IMR-90 (cell line): ENCODE data around the gene SPAG9. TPM values are rescaled to one million over a fixed set of nuclear protein-coding genes. Genes with fewer than 3 reads are reported as not detected.
A peak's percentile ranks its signal among the peaks of the same experiment; 100 is the strongest.

Experiments
- ATAC-seq: fragments of 200-7000 bp; cut with Tn5 transposase; 2 replicates; pipeline ENCODE4 v1.9.1; 2020; ENCODE audit warnings: low read depth, mild to moderate bottlenecking, moderate library complexity
- BruUV-seq: library from RNA; stranded (reverse); fragments of 400-500 nt; replicated peaks from 2 replicates; lab custom pipeline; 2021; lab: Mats Ljungman, UMichigan
- CTCF ChIA-PET: fragments of 300-600 bp; formaldehyde crosslinking; extraction: SDS; loops from one replicate; lab custom pipeline; 2021; ENCODE audit warnings: antibody characterized with exemption; lab: Yijun Ruan, JAX
- POLR2A ChIA-PET: fragments of 300-600 bp; sonication (Branson Sonifier 250); formaldehyde crosslinking; loops from one replicate; lab custom pipeline; 2022; ENCODE audit warnings: antibody characterized with exemption; ENCODE audit not compliant: unreplicated experiment; lab: Charles Lee
- DNase-seq: peaks from one replicate; pipeline ENCODE4 v3.0.0; 2013
- H2AFZ ChIP-seq: replicated peaks from 2 replicates; pipeline ENCODE3; 2013; ENCODE audit warnings: low read length, mild to moderate bottlenecking; ENCODE audit not compliant: poor library complexity
- H2AK5ac ChIP-seq: 2 replicates; pipeline ENCODE4 v1.6.1; 2013; ENCODE audit warnings: low read depth, low read length, inconsistent platforms
- H2AK9ac ChIP-seq: replicated peaks from 2 replicates; pipeline ENCODE3; 2013; ENCODE audit warnings: mild to moderate bottlenecking, low read depth, low read length, moderate library complexity; ENCODE audit not compliant: poor library complexity
- H2BK120ac ChIP-seq: 2 replicates; pipeline ENCODE4 v1.6.1; 2013; ENCODE audit warnings: low read depth, low read length, inconsistent platforms
- H2BK15ac ChIP-seq: 3 replicates; pipeline ENCODE4 v1.6.1; 2013; ENCODE audit warnings: low read depth, low read length, inconsistent platforms
- H2BK20ac ChIP-seq: 2 replicates; pipeline ENCODE4 v1.6.1; 2013; ENCODE audit warnings: low read depth, mild to moderate bottlenecking, inconsistent platforms, low read length, moderate library complexity
- H2BK5ac ChIP-seq: 2 replicates; pipeline ENCODE4 v1.6.1; 2013; ENCODE audit warnings: mild to moderate bottlenecking, low read depth, low read length, inconsistent platforms; ENCODE audit not compliant: poor library complexity, severe bottlenecking
- H3K14ac ChIP-seq: replicated peaks from 2 replicates; pipeline ENCODE4 v1.6.1; 2013; ENCODE audit warnings: low read depth, low read length, inconsistent platforms
- H3K18ac ChIP-seq: 2 replicates; pipeline ENCODE4 v1.6.1; 2013; ENCODE audit warnings: low read depth, low read length, control low read depth
- H3K23ac ChIP-seq: 2 replicates; pipeline ENCODE4 v1.6.1; 2013; ENCODE audit warnings: low read depth, low read length, inconsistent platforms
- H3K27ac ChIP-seq: 2 replicates; pipeline ENCODE4 v1.5.1; 2013; ENCODE audit warnings: mild to moderate bottlenecking, control low read depth, low read length; ENCODE audit not compliant: insufficient read depth
- H3K27me3 ChIP-seq: 2 replicates; pipeline ENCODE4 v1.6.1; 2013; ENCODE audit warnings: low read length; ENCODE audit not compliant: control insufficient read depth, insufficient read depth
- H3K36me3 ChIP-seq: 2 replicates; pipeline ENCODE4 v1.6.1; 2013; ENCODE audit warnings: low read length, mixed read lengths; ENCODE audit not compliant: control insufficient read depth, insufficient read depth
- H3K4ac ChIP-seq: 2 replicates; pipeline ENCODE4 v1.6.1; 2013; ENCODE audit warnings: low read depth, low read length, inconsistent platforms
- H3K4me1 ChIP-seq: 2 replicates; pipeline ENCODE4 v1.6.1; 2013; ENCODE audit warnings: low read length, mixed read lengths; ENCODE audit not compliant: control insufficient read depth, insufficient read depth
- H3K4me2 ChIP-seq: 2 replicates; pipeline ENCODE4 v1.6.1; 2013; ENCODE audit warnings: low read depth, mild to moderate bottlenecking, control low read depth, low read length, moderate library complexity
- H3K4me3 ChIP-seq: 2 replicates; pipeline ENCODE4 v1.5.1; 2013; ENCODE audit warnings: low read depth, mild to moderate bottlenecking, control low read depth, low read length, moderate library complexity; ENCODE audit not compliant: insufficient read depth
- H3K56ac ChIP-seq: 2 replicates; pipeline ENCODE4 v1.6.1; 2013; ENCODE audit warnings: low read length, inconsistent platforms; ENCODE audit not compliant: insufficient read depth; ENCODE audit errors: extremely low read depth
- H3K79me1 ChIP-seq, 2 experiments: 2 replicates each; pipeline ENCODE4 v1.6.1; 2013; ENCODE audit warnings: low read length in 2 of 2, inconsistent platforms in 1 of 2, low read depth in 1 of 2
- H3K9ac ChIP-seq: 2 replicates; pipeline ENCODE4 v1.6.1; 2013; ENCODE audit warnings: low read depth, low read length, control low read depth
- H3K9me1 ChIP-seq: 2 replicates; pipeline ENCODE4 v1.6.1; 2013; ENCODE audit warnings: low read length, inconsistent platforms; ENCODE audit not compliant: insufficient read depth
- H3K9me3 ChIP-seq: 2 replicates; pipeline ENCODE4 v1.6.1; 2013; ENCODE audit warnings: low read length; ENCODE audit not compliant: control insufficient read depth, insufficient read depth
- H4K20me1 ChIP-seq: 2 replicates; pipeline ENCODE4 v1.6.1; 2013; ENCODE audit warnings: low read length, inconsistent platforms; ENCODE audit not compliant: insufficient read depth
- H4K5ac ChIP-seq: 2 replicates; pipeline ENCODE4 v1.6.1; 2013; ENCODE audit warnings: mild to moderate bottlenecking, low read depth, low read length, control low read depth
- H4K8ac ChIP-seq, 2 experiments: 2 replicates each; pipeline ENCODE4 v1.6.1; 2013; ENCODE audit warnings: low read depth in 2 of 2, low read length in 2 of 2, control low read depth in 1 of 2, inconsistent platforms in 1 of 2
- H4K91ac ChIP-seq: 2 replicates; pipeline ENCODE4 v1.6.1; 2013; ENCODE audit warnings: low read depth, low read length, inconsistent platforms; ENCODE audit not compliant: insufficient read depth
- BHLHE40 ChIP-seq: fragments of 150-350 bp; IDR thresholded peaks from 2 replicates; pipeline ENCODE4 v1.6.1; 2016; ENCODE audit warnings: mild to moderate bottlenecking, low read depth, low read length
- CEBPB ChIP-seq: IDR thresholded peaks from 2 replicates; pipeline ENCODE4 v1.6.1; 2012; ENCODE audit warnings: low read depth, low read length, improper control_type of control experiment
- CHD1 ChIP-seq: IDR thresholded peaks from 2 replicates; pipeline ENCODE4 v1.6.1; 2012; ENCODE audit warnings: low read depth, low read length, improper control_type of control experiment
- FOS ChIP-seq: fragments of 150-350 bp; IDR thresholded peaks from 2 replicates; pipeline ENCODE4 v1.6.1; 2016; ENCODE audit warnings: low read depth, low read length
- MAFK ChIP-seq: IDR thresholded peaks from 2 replicates; pipeline ENCODE4 v1.6.1; 2012; ENCODE audit warnings: low read depth, low read length, improper control_type of control experiment
- MAZ ChIP-seq: IDR thresholded peaks from 2 replicates; pipeline ENCODE4 v1.6.1; 2012; ENCODE audit warnings: low read depth, mild to moderate bottlenecking, low read length, improper control_type of control experiment, moderate library complexity, borderline replicate concordance
- MXI1 ChIP-seq: IDR thresholded peaks from 2 replicates; pipeline ENCODE4 v1.6.1; 2012; ENCODE audit warnings: low read depth, mild to moderate bottlenecking, low read length, moderate library complexity, borderline replicate concordance
- RCOR1 ChIP-seq: IDR thresholded peaks from 2 replicates; pipeline ENCODE4 v1.6.1; 2012; ENCODE audit warnings: mild to moderate bottlenecking, low read length, improper control_type of control experiment; ENCODE audit not compliant: insufficient replicate concordance
- RFX5 ChIP-seq: IDR thresholded peaks from 2 replicates; pipeline ENCODE4 v1.8.0; 2012; ENCODE audit warnings: low read depth, mild to moderate bottlenecking, low read length, moderate library complexity
- SMC3 ChIP-seq: fragments of 150-350 bp; IDR thresholded peaks from 2 replicates; pipeline ENCODE4 v1.6.1; 2016; ENCODE audit warnings: low read depth, mild to moderate bottlenecking, antibody characterized with exemption, low read length, moderate library complexity
- WGBS, 2 experiments: methylation state at CpG; one replicate each; pipeline versions ENCODE4 v1.1.5 to v1.1.7; 2013; ENCODE audit warnings: missing lambda C conversion rate in 2 of 2; ENCODE audit not compliant: insufficient read length in 1 of 2; ENCODE audit errors: extremely low coverage in 2 of 2; 5-methylcytosine and 5-hydroxymethylcytosine counted together
- dilution Hi-C: fragments of 300-500 bp; cut with HindIII; formaldehyde crosslinking; loops from one replicate; pipeline ENCODE4 v1.14.3; 2018; ENCODE audit warnings: low sequenced_read_pairs; ENCODE audit not compliant: unreplicated experiment
- in situ Hi-C: fragments of 300-500 bp; cut with MboI; formaldehyde crosslinking; loops from 3 replicates; pipeline ENCODE4 v1.14.3; 2019; ENCODE audit warnings: low sequenced_read_pairs, inconsistent platforms, mixed read lengths
- intact Hi-C: fragments of 100-400 bp; cut with micrococcal nuclease; formaldehyde crosslinking; loops from 2 replicates; pipeline ENCODE4 v1.10.0; 2022
- polyA plus RNA-seq, 3 experiments: library from polyadenylated mRNA; depleted of rRNA; stranded (reverse); fragments of >200 nt; gene quantifications; 2 replicates each; pipeline ENCODE4 v1.2.3, GENCODE V29; 2012; ENCODE audit warnings: low replicate concordance in 1 of 3
- total RNA-seq: library from RNA; depleted of rRNA; stranded (reverse); fragments of >200 nt; gene quantifications from 2 replicates; pipeline ENCODE4 v1.2.3, GENCODE V29; 2012
- TF ChIP-seq, protein P1 (sequence below): fragments of 150-350 bp; IDR thresholded peaks from 2 replicates; pipeline ENCODE4 v1.6.1; 2017; ENCODE audit warnings: mild to moderate bottlenecking, antibody characterized with exemption, low read length, low read depth

SPAG9 gene
- total and polyA plus RNA-seq, 2 of the 4 experiments (the other 2 are of a cell fraction), result 26.7 to 75.5 TPM

DNA sequence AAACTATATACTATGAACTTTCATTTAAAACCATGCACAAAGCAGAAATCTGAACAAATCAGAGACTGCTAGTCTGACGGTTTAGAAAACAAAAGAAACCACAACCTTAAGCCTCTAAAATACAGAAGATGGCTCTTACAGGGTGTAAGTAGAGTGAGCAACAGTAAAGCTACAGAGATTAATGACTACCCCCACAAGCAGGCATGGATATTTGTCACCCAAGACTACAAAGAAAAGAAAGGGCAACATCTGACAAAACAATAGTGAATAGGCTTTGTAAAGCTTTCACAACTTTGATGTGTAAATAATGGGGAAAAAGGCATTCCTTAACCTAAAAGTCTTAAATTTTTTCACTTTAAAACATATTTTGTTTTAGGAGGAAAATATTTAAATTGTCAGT, 75.0 kb downstream of the SPAG9 start:
- CTCF ChIA-PET, result interaction anchor here (0.6 to 1.5 kb wide), 4 partner anchors 10 to 71 kb away, joined by 3 to 8 read pairs (median 3); no protein-coding TSS in a partner anchor
- Histone ChIP-seq H3K14ac (no peak overlapping the region), H4K91ac (no peak overlapping the region), H2AK9ac (no peak overlapping the region), H3K79me1 (peaks cover 13 to 42% of the 10 kb centered on the region in 2 experiments), H3K4me1 (peaks cover 4% of the 10 kb centered on the region; the same call in 1 of the 2 replicates), H4K8ac (no peak overlapping the region), H3K9me1 (peaks cover 7% of the 10 kb centered on the region), H2BK5ac (no peak overlapping the region), H2BK15ac (no peak overlapping the region), H3K9ac (no peak overlapping the region), H3K36me3 (no peaks in the 10 kb centered on the region), H3K56ac (no peak overlapping the region), H3K27ac (no peak overlapping the region), H2AFZ (no peak overlapping the region), H2BK120ac (no peak overlapping the region), H3K18ac (no peak overlapping the region), H4K20me1 (no peaks in the 10 kb centered on the region), H3K9me3 (no peaks in the 10 kb centered on the region), H2AK5ac (no peak overlapping the region), H3K27me3 (no peaks in the 10 kb centered on the region), H3K4me2 (no peak overlapping the region), H3K4me3 (no peak overlapping the region), H4K5ac (no peak overlapping the region), H3K4ac (no peak overlapping the region), H2BK20ac (no peak overlapping the region), H3K23ac (peak overlapping the region; percentile 17; the same call in 1 of the 2 replicates)
- dilution Hi-C loops, result no loop called here
- POLR2A ChIA-PET, result no interaction called here
- BruUV-seq, result no TSS peak
- in situ Hi-C loops, result no loop called here
- intact Hi-C loops, result no loop called here
- DNase-seq (no peak), ATAC-seq (no peak)
- TF ChIP-seq SMC3 (no peak), CEBPB (no peak), MAZ (no peak), MXI1 (no peak), MAFK (no peak), CHD1 (no peak), RCOR1 (no peak), RFX5 (no peak), BHLHE40 (no peak), FOS (no peak)
- TF ChIP-seq, protein P1, sequence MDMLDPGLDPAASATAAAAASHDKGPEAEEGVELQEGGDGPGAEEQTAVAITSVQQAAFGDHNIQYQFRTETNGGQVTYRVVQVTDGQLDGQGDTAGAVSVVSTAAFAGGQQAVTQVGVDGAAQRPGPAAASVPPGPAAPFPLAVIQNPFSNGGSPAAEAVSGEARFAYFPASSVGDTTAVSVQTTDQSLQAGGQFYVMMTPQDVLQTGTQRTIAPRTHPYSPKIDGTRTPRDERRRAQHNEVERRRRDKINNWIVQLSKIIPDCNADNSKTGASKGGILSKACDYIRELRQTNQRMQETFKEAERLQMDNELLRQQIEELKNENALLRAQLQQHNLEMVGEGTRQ, result no peak
- no CpG with 5 or more reads among the region's 1 CpG for WGBS, 2 experiments
